ENCODE data around the gene ITGB5.
"Not testable (repeated sequence)": the region's sequence is repeated elsewhere in the genome, so short reads cannot be mapped to it uniquely, and the experiment has no call there.

The ITGB5 gene

DNA sequence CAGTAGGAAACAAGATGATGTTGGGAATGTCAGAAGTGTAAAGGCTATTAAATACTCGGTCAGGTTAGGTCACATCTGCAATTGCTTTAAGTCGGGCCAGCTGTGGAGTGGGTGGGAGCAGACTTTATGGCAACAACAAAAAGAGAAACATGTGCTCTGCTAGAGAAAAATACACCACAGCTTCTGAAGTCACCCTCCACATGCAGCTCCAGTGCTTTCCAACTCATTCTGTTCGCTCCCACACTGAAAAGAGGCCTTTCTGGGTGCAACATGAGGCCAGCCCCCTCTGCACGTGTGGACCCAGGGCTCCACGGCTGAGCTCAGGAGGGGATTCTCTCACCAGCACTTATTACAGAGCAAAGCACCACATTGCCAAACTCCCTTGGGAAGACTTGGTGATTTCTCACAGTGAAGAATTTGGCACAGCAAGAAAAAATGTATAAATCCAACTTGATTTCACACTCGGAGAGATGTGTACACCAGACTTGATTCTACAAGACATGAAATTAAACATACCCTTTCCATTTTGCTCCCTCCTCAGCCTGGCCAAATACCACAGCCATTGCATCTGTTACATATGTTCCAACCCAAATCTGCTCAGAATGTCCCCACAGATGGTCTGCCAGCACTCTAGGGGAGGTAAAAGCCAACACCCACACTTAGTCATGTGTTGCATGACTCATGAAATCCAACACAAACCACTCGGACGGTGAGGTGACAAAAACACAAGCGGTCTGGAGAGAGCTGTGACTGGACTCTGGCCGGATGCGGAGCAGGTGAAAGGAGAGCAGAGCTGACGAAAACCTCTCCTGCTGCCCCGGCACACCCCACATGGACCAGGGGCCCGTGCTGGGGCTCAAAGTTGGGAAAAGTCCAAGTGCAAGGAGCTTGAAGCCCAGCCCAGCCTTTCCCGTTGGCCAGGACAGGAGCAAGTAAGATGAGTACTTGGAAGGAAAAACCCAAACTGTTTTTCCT is 74.6 kb downstream of the ITGB5 start:
- no peak for DNase-seq

DNA sequence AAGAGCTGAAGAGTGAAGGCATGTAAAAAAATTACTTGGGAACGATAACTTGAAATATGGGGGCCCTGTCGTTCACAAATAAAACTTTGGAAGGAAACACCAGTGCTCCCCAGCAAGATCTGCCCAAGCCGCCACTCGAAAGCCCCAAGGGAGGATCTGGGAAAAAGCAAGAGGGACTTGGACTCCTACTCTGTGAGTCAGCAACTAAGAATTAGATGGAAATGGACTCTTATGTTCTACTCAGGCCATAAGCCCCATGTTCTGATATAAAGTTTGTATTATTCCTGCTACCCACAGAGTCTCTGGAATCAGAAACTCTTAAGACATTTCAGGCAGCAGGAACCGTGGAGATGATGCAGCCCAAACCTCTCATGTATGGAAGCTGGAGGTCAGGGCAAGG is 75.7 kb downstream of the ITGB5 start:
- no peak for DNase-seq

DNA sequence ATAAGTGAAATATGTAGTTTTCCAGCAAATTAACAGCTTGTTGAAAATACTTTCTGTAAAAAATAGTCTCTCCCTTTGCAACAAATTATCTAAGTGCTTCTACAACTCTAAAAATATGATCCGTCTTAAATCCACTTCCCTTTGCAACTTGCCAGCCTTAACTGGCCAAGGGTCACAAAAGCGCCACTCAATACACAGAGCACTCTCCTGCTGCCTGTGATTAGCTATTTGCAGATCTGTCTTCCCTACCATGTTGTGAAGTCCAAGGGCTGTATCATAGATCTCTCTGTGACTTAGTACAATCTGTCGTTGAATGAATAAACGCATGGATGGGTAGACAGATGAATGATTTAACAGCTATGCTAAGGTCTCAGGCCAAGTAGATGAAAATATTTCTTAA is 76.2 kb downstream of the ITGB5 start:
- no peak for DNase-seq

GRCh38 chr3:124809039-124809438 is 78.1 kb downstream of the ITGB5 start:
- DNase-seq = no peak

- DNase-seq = no peak
Measured at GRCh38 chr3:124805671-124806070, 81.5 kb downstream of the ITGB5 start.

- no peak for DNase-seq
Measured at GRCh38 chr3:124804875-124805274, 82.3 kb downstream of the ITGB5 start.

DNA sequence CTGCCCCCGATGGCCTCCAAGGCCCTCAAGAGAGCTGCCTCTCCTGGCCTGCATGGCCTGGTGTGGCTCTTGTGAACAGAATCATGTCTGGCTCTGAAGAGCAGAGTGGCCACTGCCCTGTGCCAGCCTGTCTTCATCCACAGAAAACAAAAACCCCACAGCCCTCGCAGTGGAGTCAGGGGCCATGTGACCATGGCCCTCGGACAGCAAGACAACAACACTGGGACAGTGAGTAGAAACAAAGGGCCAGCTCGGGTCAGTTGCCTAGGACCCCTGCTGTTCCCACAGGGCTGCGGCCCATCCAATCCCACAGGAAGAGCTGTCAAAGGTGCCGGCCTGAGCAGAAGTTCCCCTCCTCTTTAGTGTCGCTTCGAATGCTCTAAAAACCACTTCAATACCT is 84.5 kb downstream of the ITGB5 start:
- no peak for DNase-seq

DNA sequence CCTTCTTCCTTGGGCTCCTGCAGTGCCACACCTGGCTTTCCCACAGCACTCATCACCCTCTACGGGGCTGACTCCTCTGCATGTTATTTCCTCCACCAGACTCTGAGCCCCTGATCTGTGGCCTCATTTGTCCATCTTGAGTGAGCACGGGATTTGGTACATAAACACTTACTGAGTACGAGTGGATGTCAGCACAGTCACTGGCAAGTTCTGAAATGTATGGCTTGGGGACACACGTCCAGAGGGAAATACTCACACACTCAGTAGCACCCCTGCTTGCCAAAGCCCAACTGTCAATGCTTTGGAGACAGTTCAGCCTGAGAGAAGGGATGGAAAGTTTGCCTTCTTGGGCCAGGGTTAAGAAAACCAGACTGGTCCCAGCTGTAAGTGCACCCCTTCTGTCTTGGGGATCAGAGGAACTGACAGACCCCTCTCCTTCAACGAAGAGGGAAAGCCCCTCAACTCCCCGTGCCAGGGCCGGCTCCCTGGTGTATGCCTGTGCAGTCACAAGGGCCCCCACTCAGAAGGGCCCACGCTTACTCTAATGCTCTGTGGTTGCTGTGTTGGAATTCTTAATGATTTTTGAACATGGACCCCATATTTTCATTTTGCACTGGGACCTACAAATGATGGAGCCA is 85.0 kb downstream of the ITGB5 start:
- DNase-seq = no peak

- DNase-seq = no peak
Measured at GRCh38 chr3:124800511-124801258, 86.5 kb downstream of the ITGB5 start.

DNA sequence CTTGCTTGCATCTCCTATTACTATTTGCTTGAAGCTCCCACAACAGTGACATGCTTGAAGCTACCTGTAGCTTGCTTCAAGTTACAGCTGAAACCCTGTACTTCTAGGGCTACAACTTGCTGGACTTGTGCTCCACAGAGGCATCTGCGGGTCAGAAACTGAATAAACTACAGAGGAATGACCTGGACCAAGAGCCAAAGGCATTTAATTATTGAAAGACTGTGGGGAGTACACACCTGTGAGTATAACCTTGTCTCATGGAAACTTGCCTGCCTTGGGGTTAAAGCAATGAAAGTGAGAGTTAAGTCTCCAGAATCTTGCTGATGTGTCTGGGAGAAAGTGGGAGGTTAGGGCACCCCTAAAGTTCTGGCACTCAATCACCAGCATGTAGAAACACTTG is 87.1 kb downstream of the ITGB5 start:
- DNase-seq = no peak

GRCh38 chr3:124799676-124800075 is 87.5 kb downstream of the ITGB5 start:
- no peak for DNase-seq

GRCh38 chr3:124797426-124797945 is 89.7 kb downstream of the ITGB5 start:
- DNase-seq = no peak

GRCh38 chr3:124796477-124796876 is 90.7 kb downstream of the ITGB5 start:
- no peak for DNase-seq

- DNase-seq = no peak
Measured at GRCh38 chr3:124793054-124793739, 94.0 kb downstream of the ITGB5 start.

DNA sequence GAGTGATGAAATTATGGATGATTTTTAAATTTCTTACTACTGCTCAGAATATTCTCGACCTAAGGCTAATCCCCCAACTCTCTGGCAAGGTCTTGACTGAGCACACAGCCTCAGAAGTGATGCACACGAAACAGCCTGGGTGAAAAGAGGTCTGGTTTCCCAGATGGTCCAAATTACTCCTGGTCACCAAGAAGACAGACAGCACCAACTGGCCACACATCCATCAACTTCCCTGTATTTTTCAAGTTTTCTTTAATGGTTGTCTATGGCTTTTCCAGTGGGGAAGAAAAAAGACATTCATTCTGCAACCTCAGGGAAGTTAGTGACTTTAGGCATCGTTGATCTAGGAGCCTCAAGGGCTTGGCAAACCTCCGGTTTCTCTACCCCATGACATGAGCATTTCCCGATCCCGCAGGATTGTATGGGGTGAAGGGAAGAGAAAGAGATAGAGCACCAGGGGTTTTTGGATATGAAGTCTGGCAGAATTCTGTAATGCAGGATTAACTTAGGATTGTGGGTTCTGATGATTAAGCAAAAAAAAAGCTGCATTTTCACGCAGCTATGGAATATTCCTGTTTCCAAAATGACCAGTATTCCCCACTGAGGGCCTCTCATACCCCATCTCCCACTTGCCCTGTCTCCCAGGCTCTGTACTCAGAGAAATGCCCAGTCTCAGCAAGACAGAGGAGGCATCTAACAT is 94.7 kb downstream of the ITGB5 start:
- DNase-seq = no peak

GRCh38 chr3:124791639-124792151 is 95.5 kb downstream of the ITGB5 start:
- DNase-seq = no peak

GRCh38 chr3:124791142-124791541 is 96.0 kb downstream of the ITGB5 start:
- no peak for DNase-seq

DNA sequence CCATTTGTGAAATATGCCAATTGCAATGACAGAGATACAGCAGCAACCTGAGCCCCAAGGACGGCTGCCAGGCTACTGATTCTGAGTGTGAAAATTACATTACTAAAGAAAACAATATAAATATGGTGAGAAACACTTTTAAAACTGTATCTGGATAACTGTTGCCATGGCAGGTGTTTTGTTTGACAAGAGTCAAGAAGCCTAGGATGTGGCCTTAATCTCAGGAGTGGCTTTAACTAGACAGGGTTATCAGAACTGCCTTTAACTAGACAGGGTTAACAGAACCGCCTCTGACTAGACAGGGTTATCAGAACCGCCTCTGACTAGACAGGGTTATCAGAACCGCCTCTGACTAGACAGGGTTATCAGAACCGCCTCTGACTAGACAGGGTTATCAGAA is 98.1 kb downstream of the ITGB5 start:
- DNase-seq = not testable (repeated sequence)

- no peak for DNase-seq
Measured at GRCh38 chr3:124788254-124788745, 98.9 kb downstream of the ITGB5 start.

DNA sequence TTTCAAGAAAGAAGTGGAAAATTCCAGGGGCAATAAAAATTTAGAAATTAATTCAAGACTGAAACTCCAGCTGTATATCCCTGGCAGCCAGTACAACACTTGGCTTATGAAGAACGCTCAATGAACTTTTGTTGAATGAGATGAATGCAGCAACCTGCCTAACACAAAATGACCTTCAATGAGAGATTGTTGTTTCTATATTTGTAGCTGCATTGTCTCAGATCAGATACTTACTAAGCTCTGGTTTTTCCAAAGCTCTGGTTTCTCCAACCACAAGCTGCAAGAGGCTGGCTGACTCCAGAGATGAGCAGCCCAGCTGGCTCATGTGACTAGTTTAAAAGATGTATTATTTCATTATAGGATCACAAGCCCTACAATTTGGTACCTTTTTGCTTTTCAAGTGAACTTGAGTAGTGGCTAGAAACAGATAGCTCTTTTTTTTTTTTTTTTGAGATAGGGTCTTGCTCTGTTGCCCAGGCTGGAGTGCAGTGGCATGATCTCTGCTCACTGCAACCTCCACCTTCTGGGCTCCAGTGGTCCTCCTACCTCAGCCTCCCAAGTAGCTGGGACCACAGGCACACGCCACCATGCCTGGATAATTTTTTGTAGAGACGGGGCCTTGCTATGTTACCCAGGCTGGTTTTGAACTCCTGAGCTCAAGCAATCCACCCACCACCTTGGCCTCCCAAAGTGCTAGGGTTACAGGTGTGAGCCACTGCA is 99.5 kb downstream of the ITGB5 start:
- DNase-seq = no peak
